ENCODE measurements around the gene COL4A2. TPM values are rescaled to one million over a fixed set of nuclear protein-coding genes. Genes with fewer than 3 reads are reported as not detected.

COL4A2 gene
- total and polyA plus RNA-seq, 2 donors (not counting 1 experiment from before 2014, with no cell fraction given), result 0.17 TPM; not detected in 1

- Histone ChIP-seq H3K4me1 (ENCODE audit: control insufficient read depth in 2 of 2, insufficient read depth in 2 of 2, low read length in 2 of 2) (no peaks in the 10 kb centered on the region), H3K27ac (ENCODE audit: low read length in 2 of 2) (no peak overlapping the region), H3K4me3 (ENCODE audit: control extremely low read depth in 1 of 5, extremely low read depth in 1 of 5, insufficient read depth in 1 of 5, low read depth in 2 of 5, low read length in 4 of 5) (no peak overlapping the region), H3K27me3 (replicated peaks in 1 of 4; ENCODE audit: control extremely low read depth in 1 of 4, control insufficient read depth in 3 of 4, insufficient read depth in 4 of 4, low read length in 3 of 4) (peaks cover 0 to 12% (median 2%) of the 10 kb centered on the region in 4 experiments), H3K36me3 (replicated peaks in 1 of 2; ENCODE audit: control extremely low read depth in 1 of 2, control insufficient read depth in 1 of 2, extremely low read depth in 1 of 2, insufficient read depth in 2 of 2, low read length in 1 of 2) (no peaks in the 10 kb centered on the region), H3K9me3 (ENCODE audit: control extremely low read depth in 1 of 3, control insufficient read depth in 2 of 3, insufficient read depth in 1 of 3, low read length in 2 of 3) (no peaks in the 10 kb centered on the region), H3K79me2 (ENCODE audit: control insufficient read depth, insufficient read depth, low read length) (no peaks in the 10 kb centered on the region), H2AFZ (ENCODE audit: insufficient read depth, low read depth, low read length, poor library complexity, severe bottlenecking) (no peak overlapping the region), H3K4me2 (replicated peaks; ENCODE audit: low read depth, low read length, poor library complexity, severe bottlenecking) (no peak overlapping the region), H4K20me1 (ENCODE audit: control insufficient read depth, insufficient read depth, low read length, poor library complexity, severe bottlenecking) (no peaks in the 10 kb centered on the region), H3K9ac (ENCODE audit: low read length) (no peak overlapping the region)
- ChIA-PET CTCF (interaction anchor here (1.8 kb wide), 1 partner anchor 9 kb away, joined by 4 read pairs; no protein-coding TSS in a partner anchor), POLR2A (no interaction called here)
- WGBS (ENCODE audit: insufficient coverage), result 92% methylated on average over 22 of the region's 24 CpGs
- Mint-ChIP-seq H3K27ac (no peak overlapping the region), H3K4me1 (peaks cover 10% of the 10 kb centered on the region), H3K4me3 (no peak overlapping the region), H3K9me3 (ENCODE audit: insufficient read depth) (no peaks in the 10 kb centered on the region), H3K27me3 (peaks cover 14% of the 10 kb centered on the region)
- DNase-seq (no peak), ATAC-seq (ENCODE audit: low read depth) (no peak)
- no peak for TF ChIP-seq EZH2 (IDR thresholded peaks at IDR 0.05; ENCODE audit: borderline replicate concordance, insufficient read depth, low read depth, low read length, poor library complexity, severe bottlenecking)
- no peak for TF ChIP-seq CTCF (IDR thresholded peaks at IDR 0.05)
- intact Hi-C loops (cut with micrococcal nuclease), result no loop called here
Measured at GRCh38 chr13:110450016-110450900, 143.2 kb downstream of the COL4A2 start.

Data from B cell (primary cell).